K562 (cell line): ENCODE data around the gene FSTL1. TPM values are rescaled to one million over a fixed set of nuclear protein-coding genes. Genes with fewer than 3 reads are reported as not detected.

Experiments used
- ATAC-seq: fragments of 200-7000 bp; cut with Tn5 transposase; 3 replicates; pipeline ENCODE4 v1.9.1; 2020; ENCODE audit warnings: moderate library complexity
- BruUV-seq: library from RNA; stranded (reverse); fragments of 400-500 nt; replicated peaks from 2 replicates; lab custom pipeline; 2021; lab: Mats Ljungman, UMichigan
- CTCF ChIA-PET: fragments of 300-600 bp; formaldehyde crosslinking; extraction: SDS; loops from one replicate; lab custom pipeline; 2021; ENCODE audit warnings: low intra/inter-chr PET ratio; lab: Yijun Ruan, JAX
- POLR2A ChIA-PET: fragments of 300-600, 350-650 bp; sonication (Branson Sonifier 250); formaldehyde crosslinking; extraction: SDS; loops from one replicate; lab custom pipeline; 2021; ENCODE audit warnings: antibody characterized with exemption, inconsistent platforms; lab: Yijun Ruan, JAX
- DNase-seq, 4 experiments: peaks; one replicate each; pipeline versions ENCODE4 v3.0.0 to v3.0.0-alpha.2; 2011 to 2018; ENCODE audit warnings: low spot score in 3 of 4, mixed read lengths in 3 of 4; ENCODE audit errors: extremely low read depth in 1 of 4
- FAIRE-seq: peaks from 2 replicates; lab custom pipeline; 2011; peaks lifted over from hg19 to GRCh38; lab: Jason Lieb, UNC
- H2AFZ ChIP-seq: 2 replicates; pipeline ENCODE4 v1.6.0; 2011; ENCODE audit warnings: low read depth, low read length, control low read depth, inconsistent platforms
- H3K27ac ChIP-seq: fragments of 200-600 bp; 3 replicates; pipeline ENCODE4 v1.8.0; 2011; ENCODE audit warnings: low read depth, mild to moderate bottlenecking, control low read depth, inconsistent platforms, low read length, moderate library complexity, mixed read lengths; ENCODE audit errors: extremely low read depth
- H3K27me3 ChIP-seq, 2 experiments: fragments of 300-600 bp in 1 of 2; 2 replicates in 1 of 2; 3 replicates in 1 of 2; pipeline versions ENCODE4 v1.6.0 to v1.8.0; 2011; ENCODE audit warnings: inconsistent platforms in 2 of 2, low read length in 2 of 2, mild to moderate bottlenecking in 1 of 2, mixed read lengths in 1 of 2, moderate library complexity in 1 of 2; ENCODE audit not compliant: control insufficient read depth in 2 of 2, insufficient read depth in 2 of 2
- H3K36me3 ChIP-seq: fragments of 300-600 bp; 3 replicates; pipeline ENCODE4 v1.8.0; 2011; ENCODE audit warnings: mild to moderate bottlenecking, low read length, inconsistent platforms; ENCODE audit not compliant: control insufficient read depth, insufficient read depth
- H3K4me1 ChIP-seq, 2 experiments: fragments of 200-600 bp in 1 of 2; replicated peaks in 1 of 2; 2 replicates in 1 of 2; 3 replicates in 1 of 2; pipeline versions ENCODE4 v1.5.1 to v1.8.0; 2011; ENCODE audit warnings: inconsistent platforms in 2 of 2, low read length in 2 of 2, mild to moderate bottlenecking in 1 of 2, mixed read lengths in 1 of 2, moderate library complexity in 1 of 2; ENCODE audit not compliant: control insufficient read depth in 2 of 2, insufficient read depth in 2 of 2
- H3K4me2 ChIP-seq: 2 replicates; pipeline ENCODE4 v1.6.1; 2011; ENCODE audit warnings: low read length, control low read depth, inconsistent platforms, mixed read lengths; ENCODE audit not compliant: insufficient read depth
- H3K4me3 ChIP-seq: fragments of 200-600 bp; sonication (generic), shearing (Covaris generic); 2 replicates; pipeline ENCODE4 v1.5.1; 2016; ENCODE audit warnings: control low read depth, inconsistent platforms
- H3K79me2 ChIP-seq: fragments of 200-600 bp; 3 replicates; pipeline ENCODE4 v1.8.0; 2011; ENCODE audit warnings: low read length, inconsistent platforms; ENCODE audit not compliant: control insufficient read depth, insufficient read depth
- H3K9ac ChIP-seq, 2 experiments: 2 replicates each; pipeline versions ENCODE4 v1.6.0 to v1.6.1; 2011; ENCODE audit warnings: low read depth in 2 of 2, low read length in 2 of 2, control low read depth in 1 of 2, inconsistent platforms in 1 of 2, mild to moderate bottlenecking in 1 of 2, mixed read lengths in 1 of 2; ENCODE audit not compliant: insufficient read depth in 1 of 2
- H3K9me1 ChIP-seq: one replicate; pipeline ENCODE4 v1.6.0; 2011; ENCODE audit warnings: inconsistent platforms, mild to moderate bottlenecking, low read length, moderate library complexity; ENCODE audit not compliant: control insufficient read depth, insufficient read depth
- H3K9me3 ChIP-seq: replicated peaks from 2 replicates; pipeline ENCODE4 v1.5.1; 2011; ENCODE audit warnings: low read depth, low read length, inconsistent platforms; ENCODE audit not compliant: control insufficient read depth, insufficient read depth
- H4K20me1 ChIP-seq: replicated peaks from 2 replicates; pipeline ENCODE4 v1.6.1; 2011; ENCODE audit warnings: low read length, inconsistent platforms, mixed read lengths; ENCODE audit not compliant: control insufficient read depth, insufficient read depth
- PML ChIP-seq: IDR thresholded peaks from 2 replicates; pipeline ENCODE4 v1.6.1; 2012; ENCODE audit warnings: low read length, inconsistent platforms
- ZNF507 ChIP-seq: conservative IDR thresholded peaks from 2 replicates; pipeline ENCODE4 v1.6.1; 2017; ENCODE audit warnings: missing genetic modification characterization, missing compliant biosample characterization
- WGBS: fragments of 100-300 bp; shearing (Covaris generic); methylation state at CpG from one replicate; pipeline ENCODE4 v1.1.6; 2016; ENCODE audit warnings: low coverage, mixed read lengths; ENCODE audit not compliant: insufficient coverage; ENCODE audit errors: missing lambda C conversion rate; 5-methylcytosine and 5-hydroxymethylcytosine counted together
- in situ Hi-C: fragments of 300-500 bp; cut with MboI; formaldehyde crosslinking; loops from 4 replicates; pipeline ENCODE4 v1.15.0; 2018; ENCODE audit warnings: inconsistent platforms, mixed read lengths
- intact Hi-C: fragments of 100-400 bp; cut with micrococcal nuclease; formaldehyde crosslinking; loops from 2 replicates; pipeline ENCODE4 v1.14.2; 2022
- polyA plus RNA-seq, 8 experiments: library from polyadenylated mRNA; depleted of rRNA in 4 of 8; stranded (reverse) in 5 of 8; unstranded in 3 of 8; fragments of >200 nt; fragmentation: Nextera tagmentation in 2 of 8; fragmentation: Illumina TruSeq in 1 of 8; extraction: Ambion mirVana in 2 of 8; extraction: Trizol in 1 of 8; gene quantifications; 2 replicates each; pipeline versions ENCODE4 v1.2.1 to v1.2.3, GENCODE V29; 2011 to 2014; ENCODE audit warnings: inconsistent platforms in 1 of 8, missing spikeins in 1 of 8
- total RNA-seq, 7 experiments: library from RNA; depleted of rRNA in 6 of 7; stranded (reverse); fragments of >200 nt in 6 of 7; fragmentation: Illumina TruSeq in 2 of 7; extraction: Trizol in 2 of 7; gene quantifications; 2 replicates each; pipeline versions ENCODE4 v1.2.1 to v1.2.3, GENCODE V29; 2011 to 2021; ENCODE audit warnings: low replicate concordance in 1 of 7
- TF ChIP-seq, protein P1 (sequence below): sonication (generic); formaldehyde crosslinking; IDR thresholded peaks from 2 replicates; pipeline ENCODE4 v1.8.1; 2022; ENCODE audit warnings: missing genetic modification reagents
- TF ChIP-seq, protein P2 (sequence below): fragments of 250-450 bp; sonication (Bioruptor Pico); IDR thresholded peaks from 2 replicates; pipeline ENCODE4 v1.8.0; 2022; ENCODE audit warnings: moderate library complexity, mild to moderate bottlenecking, inconsistent platforms

FSTL1 gene
- total and polyA plus RNA-seq, 9 of the 15 experiments (the other 6 are each of a cell fraction or from before 2014, with no cell fraction given), result 0.01 to 0.58 (median 0.08) TPM; not detected in 2

DNA sequence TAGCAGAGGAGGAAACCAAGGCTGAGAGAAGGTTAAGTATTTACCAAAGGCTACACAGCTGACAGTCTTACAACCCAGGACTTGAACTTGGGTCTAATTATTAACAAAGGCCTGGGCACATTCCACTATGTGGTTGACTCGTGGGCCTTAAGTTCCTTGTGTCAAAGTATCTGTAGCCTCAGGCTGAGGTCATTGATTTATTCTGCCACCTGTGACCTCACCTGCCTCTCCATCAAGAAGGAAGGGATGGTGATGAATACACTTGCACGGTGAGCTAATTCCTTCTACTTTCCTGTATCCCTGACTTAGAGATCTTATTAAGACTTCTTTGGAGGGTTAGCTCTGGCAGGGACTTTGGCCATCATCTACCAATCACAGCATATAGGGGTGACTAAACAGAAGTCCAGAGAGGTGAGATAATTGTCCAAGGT is 81.7 kb downstream of the FSTL1 start:
- no peak overlapping the region for H2AFZ ChIP-seq
- ATAC-seq (no peak), DNase-seq (no peak), FAIRE-seq (no peak)
- no peaks in the 10 kb centered on the region for H3K9me1 ChIP-seq
- no peaks in the 10 kb centered on the region for H3K79me2 ChIP-seq
- H3K27ac ChIP-seq, result no peak overlapping the region
- POLR2A ChIA-PET, result interaction anchor here (1.3 kb wide), 1 partner anchor 9 kb away, joined by 3 read pairs; no protein-coding TSS in a partner anchor
- no peaks in the 10 kb centered on the region for H4K20me1 ChIP-seq
- CTCF ChIA-PET, result no interaction called here
- intact Hi-C loops, result no loop called here
- no peaks in the 10 kb centered on the region for H3K36me3 ChIP-seq
- BruUV-seq, result no TSS peak
- H3K4me1 ChIP-seq, result no peaks in the 10 kb centered on the region
- TF ChIP-seq PML (no peak), ZNF507 (tag) (no peak)
- TF ChIP-seq, protein P1, sequence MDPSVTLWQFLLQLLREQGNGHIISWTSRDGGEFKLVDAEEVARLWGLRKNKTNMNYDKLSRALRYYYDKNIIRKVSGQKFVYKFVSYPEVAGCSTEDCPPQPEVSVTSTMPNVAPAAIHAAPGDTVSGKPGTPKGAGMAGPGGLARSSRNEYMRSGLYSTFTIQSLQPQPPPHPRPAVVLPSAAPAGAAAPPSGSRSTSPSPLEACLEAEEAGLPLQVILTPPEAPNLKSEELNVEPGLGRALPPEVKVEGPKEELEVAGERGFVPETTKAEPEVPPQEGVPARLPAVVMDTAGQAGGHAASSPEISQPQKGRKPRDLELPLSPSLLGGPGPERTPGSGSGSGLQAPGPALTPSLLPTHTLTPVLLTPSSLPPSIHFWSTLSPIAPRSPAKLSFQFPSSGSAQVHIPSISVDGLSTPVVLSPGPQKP, result no peak
- TF ChIP-seq, protein P2, sequence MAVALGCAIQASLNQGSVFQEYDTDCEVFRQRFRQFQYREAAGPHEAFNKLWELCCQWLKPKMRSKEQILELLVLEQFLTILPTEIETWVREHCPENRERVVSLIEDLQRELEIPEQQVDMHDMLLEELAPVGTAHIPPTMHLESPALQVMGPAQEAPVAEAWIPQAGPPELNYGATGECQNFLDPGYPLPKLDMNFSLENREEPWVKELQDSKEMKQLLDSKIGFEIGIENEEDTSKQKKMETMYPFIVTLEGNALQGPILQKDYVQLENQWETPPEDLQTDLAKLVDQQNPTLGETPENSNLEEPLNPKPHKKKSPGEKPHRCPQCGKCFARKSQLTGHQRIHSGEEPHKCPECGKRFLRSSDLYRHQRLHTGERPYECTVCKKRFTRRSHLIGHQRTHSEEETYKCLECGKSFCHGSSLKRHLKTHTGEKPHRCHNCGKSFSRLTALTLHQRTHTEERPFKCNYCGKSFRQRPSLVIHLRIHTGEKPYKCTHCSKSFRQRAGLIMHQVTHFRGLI (CRISPR knock-in tag), result no peak
- H3K27me3 ChIP-seq, result no peaks in the 10 kb centered on the region
- no peak overlapping the region for H3K4me2 ChIP-seq
- WGBS, result 0% methylated on average over 1 of the region's 2 CpGs
- no peaks in the 10 kb centered on the region for H3K9me3 ChIP-seq
- no peak overlapping the region for H3K9ac ChIP-seq
- in situ Hi-C loops, result no loop called here
- no peak overlapping the region for H3K4me3 ChIP-seq
